Fibroblast of skin of left biceps (primary cell): ENCODE data around the gene SLC38A11.

Experiments used
- DNase-seq, 2 experiments: peaks; one replicate each; pipeline ENCODE4 v3.0.0-alpha.2; 2013; ENCODE audit warnings: low read depth in 2 of 2

Gene SLC38A11

DNA sequence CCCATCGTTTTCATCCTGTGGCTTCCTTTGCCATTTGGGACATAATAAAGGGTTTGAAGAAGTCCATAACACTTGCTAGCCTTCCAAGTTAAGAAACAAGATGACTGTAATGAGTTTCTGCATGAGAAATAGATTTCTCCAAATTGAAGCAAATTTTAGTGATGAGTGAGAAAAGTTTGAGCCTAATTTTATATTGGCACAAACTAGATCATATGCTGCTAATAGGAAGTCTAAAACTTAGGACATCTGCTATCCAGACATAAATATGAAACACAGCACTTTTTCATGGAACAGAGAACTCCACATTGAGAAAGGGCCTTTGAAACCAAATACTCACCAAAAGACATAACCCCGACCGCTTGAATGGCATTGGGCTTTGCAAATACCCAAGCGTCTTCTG, 39.8 kb downstream of the SLC38A11 start:
- DNase-seq: no peak

DNA sequence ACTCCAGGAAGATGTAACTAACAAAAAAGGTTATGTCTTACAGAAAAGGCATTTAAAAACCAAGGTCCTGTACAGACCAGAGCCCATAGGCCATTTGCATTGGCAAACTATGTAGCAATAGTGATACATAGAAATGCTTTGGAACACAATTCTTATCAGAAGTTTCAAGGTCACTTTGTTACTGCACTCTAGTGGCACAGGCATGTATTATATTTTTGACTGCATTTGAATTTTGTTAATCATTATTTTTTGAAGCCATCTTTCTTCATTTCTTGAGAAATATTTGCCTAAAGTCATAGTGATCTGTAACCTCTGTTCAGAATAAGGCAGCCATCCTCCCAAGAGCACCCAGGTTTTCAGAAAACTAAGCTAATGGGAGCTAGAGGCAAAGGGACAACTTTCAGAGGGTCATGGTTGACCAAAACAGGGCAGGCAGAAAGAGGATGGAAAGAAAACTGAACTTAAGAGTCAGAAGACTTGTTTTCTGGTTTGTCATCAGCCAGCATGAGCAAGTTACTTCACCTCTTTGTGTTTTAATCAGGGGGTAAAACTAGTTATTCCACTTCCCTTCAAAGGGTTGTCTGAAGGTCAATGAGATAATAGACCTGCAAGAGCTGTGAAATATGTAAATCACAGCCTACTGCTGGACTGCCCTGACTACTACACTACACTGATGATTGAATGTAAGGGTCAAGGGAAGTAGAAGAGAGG, 41.5 kb downstream of the SLC38A11 start:
- DNase-seq: no peak

DNA sequence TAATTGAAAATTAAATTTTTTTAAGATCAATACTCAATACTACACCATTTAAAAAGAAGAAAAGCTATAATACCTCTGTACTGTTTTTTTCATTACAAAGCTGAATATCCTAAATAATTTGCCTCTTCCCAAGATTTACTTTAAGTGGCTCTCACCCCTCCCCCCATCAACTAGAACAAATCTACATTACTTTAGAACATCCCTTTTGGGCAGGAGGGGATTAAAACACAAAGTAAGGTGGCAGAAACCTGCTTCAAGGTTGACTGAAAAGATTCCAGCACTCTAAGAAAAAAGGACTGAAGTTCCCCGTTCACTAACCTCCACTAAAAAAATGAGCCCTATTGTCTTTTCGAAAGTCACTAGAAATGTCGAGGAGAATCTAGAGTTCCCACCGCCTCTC, 42.3 kb downstream of the SLC38A11 start:
- DNase-seq: no peak

DNA sequence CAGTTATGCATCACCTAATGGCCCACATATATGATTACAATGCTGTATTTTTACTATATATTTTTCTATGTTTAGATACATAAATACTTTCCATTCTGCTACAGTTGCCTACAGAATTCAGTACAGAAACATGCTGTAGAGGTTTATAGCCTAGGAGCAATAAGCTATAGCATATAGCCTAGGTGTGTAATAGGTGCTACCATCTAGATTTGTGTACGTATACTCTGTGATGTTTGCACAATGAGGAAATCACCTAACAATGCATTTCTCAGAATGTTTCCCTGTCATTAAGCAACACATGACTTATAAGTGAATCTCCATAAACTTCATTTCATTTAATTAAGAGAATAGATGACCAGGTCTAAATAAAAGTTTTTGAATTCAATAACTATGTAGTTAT, 43.5 kb downstream of the SLC38A11 start:
- no peak for DNase-seq

DNA sequence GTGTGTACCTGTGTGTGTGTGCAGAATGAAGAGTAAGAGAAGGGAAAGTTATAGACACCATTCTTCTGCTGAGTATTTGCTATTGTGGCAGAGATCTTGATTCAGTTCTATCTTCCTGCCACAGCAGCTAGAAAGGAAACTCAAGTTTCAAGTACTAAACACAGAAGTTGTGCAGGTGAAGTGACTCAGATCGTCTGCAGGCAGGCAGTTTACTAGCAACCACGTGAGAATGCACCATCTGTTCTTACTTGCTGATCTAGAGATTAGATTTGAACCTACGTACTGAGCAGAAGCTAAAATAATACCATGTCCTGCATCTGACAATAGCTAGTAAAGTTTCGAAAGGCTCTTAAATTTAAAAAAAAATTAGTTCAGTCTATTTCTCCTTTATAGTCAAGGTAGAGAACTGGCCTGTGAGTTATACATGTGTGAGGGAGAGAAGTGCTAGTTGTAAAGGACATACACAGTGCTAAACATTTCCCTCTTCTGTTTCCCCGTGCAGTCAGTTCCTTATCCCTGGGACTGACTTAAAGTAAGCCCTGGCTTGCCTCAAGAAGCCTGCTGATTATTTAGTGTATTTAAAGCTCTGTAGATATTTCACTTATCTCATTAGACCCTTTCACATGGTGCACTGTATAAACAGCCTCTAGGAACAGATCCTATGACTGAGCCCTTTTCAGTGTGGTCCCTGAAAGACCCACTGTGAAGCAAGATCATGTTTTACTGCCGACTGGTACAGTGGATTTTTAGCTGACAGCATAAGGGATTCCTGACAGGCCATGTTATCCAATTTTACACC, 45.0 kb downstream of the SLC38A11 start:
- no peak for DNase-seq

DNA sequence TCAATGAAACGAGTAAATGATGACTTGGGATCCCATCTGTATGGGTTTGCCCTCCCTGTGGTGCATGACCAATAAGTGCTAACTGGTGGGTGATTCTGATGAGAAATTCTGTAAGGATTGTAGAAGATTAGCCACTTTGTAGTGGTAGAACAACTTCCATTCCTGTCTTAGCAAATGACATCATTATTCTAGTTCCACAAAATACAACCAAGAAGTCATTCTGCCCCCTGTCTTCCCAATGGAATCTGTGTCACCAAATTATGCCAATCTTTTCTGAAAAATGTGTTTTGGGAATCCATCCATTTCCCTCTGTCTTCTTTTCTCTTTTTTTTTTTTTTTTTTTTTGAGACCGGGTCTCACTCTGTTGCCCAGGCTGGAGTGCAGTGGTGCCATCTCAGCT, 48.4 kb downstream of the SLC38A11 start:
- DNase-seq: no peak

DNA sequence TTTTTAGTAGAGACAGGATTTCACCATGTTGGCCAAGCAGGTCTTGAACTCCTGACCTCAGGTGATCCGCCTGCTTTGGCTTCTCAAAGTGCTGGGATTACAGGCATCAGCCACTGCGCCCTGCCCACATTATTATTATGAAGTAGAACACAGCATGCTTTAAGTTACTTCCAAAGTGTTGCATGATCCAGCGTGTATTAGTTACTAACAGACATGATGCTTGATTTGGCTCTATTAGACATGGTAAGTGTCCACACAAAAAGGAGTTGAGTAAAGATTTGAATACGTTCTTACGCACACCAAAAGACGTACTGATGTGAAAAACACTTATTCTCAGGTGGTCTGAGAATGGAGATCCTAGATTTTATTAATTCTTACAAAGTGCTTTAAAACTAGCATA, 50.0 kb downstream of the SLC38A11 start:
- no peak for DNase-seq

DNA sequence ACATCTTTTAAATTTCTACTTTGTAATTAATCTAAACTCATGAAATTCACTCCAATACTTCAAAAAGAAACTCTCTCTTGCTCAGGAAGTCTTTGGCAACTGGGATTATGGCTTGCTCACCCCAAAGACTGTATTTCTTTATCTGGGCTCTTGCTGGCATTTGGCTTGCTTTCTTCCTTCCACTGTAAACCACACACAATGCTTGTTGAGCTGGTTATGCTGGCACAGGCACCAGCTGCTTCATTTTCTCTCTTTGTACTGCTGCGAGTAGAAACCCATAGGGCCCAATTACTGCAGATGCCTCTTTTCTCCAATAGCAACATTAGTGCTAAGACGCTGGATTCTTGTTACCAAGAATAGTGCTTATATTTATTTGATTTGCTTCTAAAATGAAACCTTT, 51.4 kb downstream of the SLC38A11 start:
- no peak for DNase-seq

DNA sequence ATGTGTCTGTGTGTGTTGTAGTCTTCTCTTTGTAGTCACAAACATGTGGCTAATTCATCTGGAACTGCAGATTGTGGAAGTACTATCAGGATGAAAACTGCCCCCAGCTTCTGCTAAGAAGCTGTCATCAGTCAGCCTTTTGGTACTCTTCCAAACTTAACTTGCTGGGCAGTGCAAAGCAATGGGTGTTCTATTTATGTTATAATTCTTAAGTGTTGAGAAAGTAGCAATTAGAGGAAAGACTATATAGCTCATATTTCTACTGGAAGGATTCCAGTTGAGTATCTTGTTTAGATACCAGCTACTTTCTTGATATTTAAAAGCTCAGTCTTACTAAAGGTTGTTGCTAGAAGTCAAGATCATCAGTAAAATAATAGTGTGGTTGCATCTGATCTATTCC, 52.1 kb downstream of the SLC38A11 start:
- DNase-seq: peak; percentile 60 to 71

DNA sequence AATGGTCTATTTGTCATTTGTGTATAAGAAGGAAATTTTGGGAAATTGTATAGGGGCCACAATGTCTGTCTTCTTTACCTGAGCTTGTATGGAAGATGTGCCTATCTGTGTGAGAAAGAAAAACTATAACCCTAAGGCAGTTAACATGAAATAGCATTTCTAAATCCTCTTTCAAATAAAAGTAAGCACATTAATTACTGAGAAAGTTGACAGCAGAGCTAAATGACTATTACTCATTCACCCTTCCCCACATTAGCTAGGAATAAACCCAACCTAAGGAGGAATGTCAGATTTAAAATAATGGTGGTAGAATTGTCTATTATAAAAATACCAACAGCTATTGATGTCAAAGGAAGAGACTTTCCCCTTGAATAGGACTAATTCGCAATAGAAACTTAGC, 56.2 kb downstream of the SLC38A11 start:
- no peak for DNase-seq

DNA sequence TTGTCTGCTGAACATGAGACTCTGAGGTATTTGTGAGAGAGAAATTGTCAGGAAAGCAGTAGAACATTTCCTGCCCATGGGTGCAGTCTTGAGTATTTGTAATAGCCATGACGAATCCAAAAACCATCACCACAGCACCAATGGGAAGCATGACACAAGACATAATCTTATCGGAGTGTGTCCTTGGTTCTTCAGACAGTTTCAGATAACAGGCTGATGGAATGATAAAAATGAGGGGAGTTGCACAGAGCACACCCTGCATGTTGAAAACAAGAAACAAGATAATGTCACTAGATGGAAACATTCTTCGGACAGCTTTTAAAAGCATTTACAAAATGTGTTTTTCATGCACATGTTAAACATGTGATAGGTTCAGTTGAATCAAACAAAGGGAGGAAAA, 56.9 kb downstream of the SLC38A11 start:
- DNase-seq: no peak

DNA sequence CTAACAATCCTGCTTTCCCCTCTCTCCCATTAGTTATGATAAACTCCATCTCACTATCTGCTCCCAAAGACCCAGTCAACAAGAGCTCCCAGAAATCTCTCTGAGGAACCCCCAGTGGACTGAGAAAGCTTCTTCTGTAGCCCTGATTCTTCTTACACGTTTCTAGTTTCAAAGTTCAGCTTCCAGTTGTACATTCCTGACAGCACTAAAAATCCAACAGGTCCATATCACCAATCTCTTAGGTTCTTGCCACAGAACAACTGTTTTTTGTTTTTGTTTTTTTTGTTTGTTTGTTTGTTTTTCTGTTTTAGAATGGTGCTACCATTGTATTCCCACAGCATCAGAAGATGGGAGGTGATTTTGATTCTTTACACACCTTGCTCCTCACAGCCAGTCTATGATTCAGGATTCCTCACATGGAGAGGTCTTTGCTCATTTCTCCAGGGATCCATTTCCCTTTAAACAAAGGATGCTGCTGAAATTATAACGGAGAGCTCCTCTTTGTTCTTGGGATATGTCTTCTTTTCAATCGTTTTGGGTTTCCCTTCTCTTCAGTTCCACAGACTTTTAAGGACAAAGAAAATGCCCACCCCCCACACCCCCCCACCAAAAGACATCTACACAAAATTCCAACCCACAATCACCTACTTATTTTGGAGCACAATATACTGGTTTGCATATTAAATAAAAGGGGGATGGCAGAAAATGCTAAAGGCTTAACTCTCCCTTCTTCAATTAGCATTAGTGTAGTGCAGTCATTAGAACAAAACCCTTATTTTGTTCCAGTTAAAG, 57.7 kb downstream of the SLC38A11 start:
- no peak for DNase-seq

DNA sequence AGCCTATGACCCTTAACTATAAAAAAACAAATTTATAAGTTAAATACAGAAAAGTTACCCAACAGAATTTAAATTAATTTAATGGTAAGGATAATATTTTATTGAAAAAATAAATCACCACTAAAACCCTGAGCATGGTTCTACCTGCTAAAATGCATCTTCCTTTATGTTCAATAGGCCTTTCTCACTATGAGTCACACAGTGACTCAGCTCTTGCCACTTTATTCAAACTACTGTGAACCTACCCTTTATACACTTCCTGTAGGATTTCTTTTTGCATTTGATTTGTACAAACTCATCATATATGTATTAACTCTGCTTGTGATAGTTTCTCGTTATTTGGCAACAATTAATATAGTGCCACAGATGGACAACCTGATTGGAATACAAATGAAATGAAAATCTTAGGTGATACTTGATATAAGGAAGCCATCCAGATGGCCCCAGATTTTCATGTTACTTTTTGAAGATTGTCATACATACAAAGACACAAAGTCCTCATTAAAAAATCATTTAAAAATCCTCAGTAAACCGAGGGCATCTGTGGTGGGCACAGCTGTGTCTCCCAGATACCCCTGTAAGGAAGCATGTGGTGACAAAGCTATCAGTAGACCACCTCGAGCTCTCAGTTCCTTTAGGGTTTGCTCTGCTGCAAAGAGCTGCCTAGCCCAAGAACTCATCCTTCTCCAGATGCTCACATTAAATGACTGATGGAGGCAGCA, 58.5 kb downstream of the SLC38A11 start:
- no peak for DNase-seq

DNA sequence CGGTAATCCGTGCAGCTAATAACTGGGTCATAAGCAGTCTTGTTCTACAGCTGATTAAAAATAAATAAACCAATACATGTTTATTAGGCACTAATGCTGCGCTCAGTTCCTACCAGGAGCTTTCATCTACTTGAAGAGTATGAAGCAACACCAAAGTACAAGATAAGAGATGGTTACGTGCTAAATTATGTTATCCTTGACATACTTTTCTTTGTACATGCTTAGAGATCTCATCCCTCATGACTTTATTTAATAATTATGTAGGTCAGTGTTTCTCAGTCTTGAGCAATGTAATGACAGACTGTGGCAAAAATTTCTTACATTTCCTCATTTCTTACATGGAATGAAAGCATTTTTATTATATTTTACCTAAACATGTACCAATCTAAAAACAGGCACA, 59.1 kb downstream of the SLC38A11 start:
- no peak for DNase-seq

DNA sequence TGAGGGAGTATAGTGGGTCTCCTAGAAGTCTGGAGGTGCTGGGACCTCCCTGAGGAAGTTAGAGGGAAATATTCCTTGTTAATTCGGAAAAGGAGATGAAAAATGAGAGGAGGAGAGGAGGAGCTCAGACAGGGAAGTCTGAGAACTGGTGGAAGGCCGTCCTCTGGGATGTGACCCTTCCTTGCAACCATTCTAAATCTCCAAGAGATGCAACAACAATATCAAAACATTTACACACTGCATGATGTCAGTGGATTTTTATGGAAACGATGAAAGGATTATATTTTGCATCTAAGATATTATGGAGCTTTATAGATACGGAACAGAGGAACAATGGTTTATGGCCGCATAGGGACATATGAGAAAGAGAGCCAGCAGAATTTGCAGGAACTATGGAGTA, 63.9 kb downstream of the SLC38A11 start:
- no peak for DNase-seq

DNA sequence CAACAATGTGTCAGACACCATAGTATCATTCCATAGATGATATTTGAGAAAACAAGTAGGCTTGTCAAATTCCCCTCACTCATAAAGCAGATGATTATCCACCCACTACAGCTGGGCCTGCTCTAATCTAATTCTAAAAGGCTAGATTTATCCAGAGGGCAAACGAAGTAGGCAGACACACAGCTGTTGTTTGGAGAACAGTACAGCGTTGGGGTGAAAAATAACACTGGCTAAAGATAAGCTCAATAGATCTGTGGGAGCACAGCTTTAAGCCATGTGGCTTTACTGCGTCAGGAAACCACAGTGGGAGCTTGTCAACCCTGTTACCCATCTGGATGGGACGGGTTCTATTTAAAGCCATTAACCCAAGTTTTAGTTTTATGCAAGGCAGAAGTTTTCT, 64.8 kb downstream of the SLC38A11 start:
- DNase-seq: no peak

DNA sequence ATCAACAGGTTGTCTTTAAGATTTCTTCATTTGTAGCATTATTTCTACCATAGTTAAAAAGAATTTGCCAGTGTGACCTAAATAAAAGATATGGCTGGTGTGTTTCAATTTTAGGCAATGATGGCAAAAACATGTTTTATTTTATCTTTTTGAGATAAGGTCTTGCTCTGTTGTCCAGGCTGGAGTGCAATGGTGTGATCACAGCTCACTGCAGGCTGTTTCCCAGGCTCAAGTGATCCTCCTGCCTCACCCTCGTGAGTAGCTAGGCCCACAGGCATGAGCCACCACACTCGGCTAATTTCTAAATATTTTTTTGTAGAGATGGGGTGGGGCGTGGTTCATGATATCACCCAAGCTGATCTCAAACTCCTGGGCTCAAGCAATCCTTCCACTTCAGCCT, 66.7 kb downstream of the SLC38A11 start:
- DNase-seq: no peak

DNA sequence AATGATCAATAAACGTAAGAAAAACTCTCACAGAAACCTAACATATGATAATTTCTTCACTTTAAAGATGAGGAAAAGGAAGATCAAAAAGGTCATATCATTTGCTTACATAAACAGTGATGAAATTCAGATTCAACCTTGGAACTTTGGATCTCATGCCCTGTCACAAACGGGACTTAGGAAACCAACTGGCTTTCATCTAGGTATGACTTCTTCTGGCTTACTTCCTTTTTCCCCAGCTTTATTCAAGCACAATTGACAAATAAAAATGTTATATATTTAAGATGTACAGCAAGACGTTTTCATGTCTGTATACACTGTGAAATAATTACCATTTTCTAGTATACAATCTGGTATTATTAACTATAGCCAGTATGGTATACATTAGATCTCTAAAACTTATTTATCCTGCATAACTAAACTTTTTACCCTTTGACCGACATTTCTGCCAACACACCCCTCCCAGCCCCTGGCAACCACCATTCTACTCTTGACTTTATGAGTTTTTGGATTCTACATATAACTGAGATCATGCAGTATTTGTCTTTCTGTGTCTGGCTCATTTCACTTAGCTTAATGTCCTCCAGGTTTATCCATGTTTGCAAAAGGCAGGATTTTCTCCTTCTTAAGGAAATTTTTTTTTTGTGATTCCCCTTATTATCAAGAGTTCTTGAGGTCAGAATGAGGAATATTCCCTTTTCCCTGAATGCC, 67.7 kb downstream of the SLC38A11 start:
- no peak for DNase-seq

DNA sequence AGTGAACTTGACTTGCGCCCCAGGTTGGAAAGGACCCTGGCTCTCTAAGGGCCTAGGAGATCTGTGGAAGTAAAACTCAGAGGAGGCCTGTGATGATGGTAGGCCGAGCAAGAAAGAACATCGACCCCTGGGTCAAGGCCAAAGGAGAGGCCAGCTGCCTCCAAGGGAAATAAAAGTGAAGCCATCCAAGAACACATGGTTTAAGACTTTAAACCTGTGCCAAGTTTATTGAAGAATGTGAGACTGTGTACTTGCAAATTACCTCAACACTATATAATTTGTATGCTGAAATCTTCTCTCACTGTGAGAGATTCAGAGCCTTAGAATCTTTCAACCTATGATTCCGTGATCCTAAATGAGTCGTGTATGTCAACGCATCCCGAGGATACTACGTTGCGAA, 73.0 kb downstream of the SLC38A11 start:
- no peak for DNase-seq

DNA sequence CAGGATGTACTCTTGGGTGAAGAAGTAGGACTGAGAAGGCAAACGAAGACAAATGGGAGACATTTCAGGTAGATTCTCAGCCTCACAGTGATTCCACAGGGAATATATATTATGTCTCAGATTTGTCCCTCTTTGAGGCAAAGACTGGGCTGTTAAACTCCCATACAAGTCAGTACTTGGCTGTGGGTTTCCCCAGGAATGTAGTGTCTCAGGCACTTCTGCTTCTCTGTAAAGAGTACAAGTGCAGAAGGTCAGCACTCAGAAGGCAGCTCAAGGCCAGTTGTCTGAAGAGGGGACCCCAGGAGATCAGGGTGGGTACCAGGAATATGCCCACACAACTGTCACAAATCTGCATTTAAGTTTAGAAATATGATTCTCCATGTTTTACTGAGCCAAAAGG, 73.8 kb downstream of the SLC38A11 start:
- DNase-seq: no peak

DNA sequence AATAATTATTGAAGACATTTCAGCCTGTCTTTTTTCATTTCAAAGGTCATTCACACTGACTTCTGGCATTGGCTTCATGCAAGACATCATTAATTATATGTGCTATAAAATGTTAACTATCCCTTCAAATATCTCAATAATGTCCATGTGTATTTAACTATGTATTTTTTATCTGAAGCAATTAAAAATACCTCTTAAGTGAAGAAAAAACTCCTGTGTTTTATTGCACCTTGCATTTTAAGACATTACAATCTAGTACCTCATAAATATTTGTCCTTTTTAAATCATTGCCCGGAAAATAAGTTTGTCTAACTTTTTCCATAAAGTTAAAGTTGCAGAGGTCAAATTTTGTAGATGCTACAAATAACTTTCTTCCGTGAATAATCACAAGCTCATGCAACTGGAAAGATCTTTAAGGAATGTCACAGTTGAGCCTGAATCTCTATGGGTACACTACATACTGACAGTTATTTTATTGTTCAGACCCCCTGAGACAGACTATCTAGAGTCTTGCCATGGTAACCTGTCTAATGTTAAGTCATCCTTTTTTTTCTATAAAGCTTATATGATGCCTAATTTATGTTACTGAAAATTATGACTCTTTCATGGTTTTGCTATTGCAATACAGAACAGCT, 75.3 kb downstream of the SLC38A11 start:
- no peak for DNase-seq
